Measurements from ENCODE around the gene STK10.

The STK10 gene

DNA sequence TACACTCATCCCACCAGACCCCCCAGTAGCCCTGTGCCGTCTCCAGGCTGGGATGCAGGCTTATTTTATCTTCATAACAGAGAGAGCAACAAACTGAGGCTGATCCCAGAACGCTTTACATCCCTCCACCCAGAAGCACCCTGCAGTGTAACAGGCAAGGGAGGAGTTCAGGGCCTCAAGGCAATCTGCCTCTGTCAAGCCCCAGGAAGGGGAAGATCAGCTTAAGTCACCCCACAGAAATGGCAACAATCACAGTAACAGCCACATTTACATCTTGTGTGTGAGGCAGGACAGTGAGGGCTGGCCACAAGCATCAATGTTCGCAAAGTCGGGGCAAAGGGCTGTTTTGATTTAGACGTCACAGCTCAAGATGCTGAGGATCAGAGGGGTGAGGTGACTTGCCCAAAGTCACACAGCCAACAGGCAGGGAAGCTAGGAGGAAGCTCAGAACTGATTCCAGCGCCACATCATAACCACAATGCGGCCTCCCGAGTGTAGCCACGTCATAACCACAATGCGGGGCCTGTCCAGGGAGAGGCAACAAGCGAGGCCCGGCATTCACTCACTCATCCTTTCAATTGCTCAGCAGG is 14.4 kb downstream of the STK10 start:
- no peaks in the 10 kb centered on the region for H3K36me3 ChIP-seq (ENCODE audit: control insufficient read depth in 1 of 2, insufficient read depth in 2 of 2, low read length in 2 of 2)
- no peaks in the 10 kb centered on the region for H3K27me3 ChIP-seq (ENCODE audit: low read depth, low read length)
- no peak overlapping the region for H3K4me3 ChIP-seq (ENCODE audit: low read depth in 1 of 2, low read length in 2 of 2)
- peaks cover 0 to under 1% of the 10 kb centered on the region in 2 donors for H3K4me1 ChIP-seq (ENCODE audit: control insufficient read depth in 1 of 2, insufficient read depth in 2 of 2, low read length in 2 of 2)
- no peaks in the 10 kb centered on the region for H3K9me3 ChIP-seq (ENCODE audit: control insufficient read depth in 1 of 2, low read length in 2 of 2)
- no peak overlapping the region for H3K27ac ChIP-seq (ENCODE audit: low read length)

DNA sequence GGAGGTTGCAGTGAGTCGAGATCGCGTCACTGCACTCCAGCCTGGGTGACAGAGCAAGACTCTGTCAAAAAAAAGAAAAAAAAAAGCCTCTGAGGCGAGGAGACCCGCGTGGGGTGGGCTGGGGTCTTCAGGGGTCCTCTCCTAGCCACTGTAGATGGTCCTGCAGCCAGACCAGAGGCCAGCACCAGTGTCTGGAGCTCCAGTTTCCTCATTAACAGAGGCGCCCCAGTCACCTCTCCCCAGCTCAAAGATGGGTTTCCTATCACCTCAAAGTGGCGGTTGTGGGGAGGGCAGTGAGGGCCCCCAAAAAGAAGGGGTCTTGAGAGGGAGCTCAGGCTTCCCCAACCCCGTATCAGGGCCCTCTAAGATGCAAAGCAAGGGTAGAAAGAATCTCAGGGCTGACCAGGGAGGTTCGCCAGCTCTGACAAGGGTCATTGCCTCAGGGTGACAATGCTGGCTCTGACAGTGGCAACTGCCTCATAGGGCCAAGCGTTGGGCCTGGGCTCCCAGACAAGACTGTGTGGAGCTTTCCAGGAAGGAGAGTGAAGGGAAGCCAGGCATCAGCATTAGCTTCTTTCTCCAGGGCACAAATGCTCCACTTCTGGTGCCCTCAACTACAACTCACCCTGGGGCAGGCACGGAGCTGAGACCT is 15.0 kb downstream of the STK10 start:
- Histone ChIP-seq H3K27ac (ENCODE audit: low read length) (no peak overlapping the region), H3K4me3 (ENCODE audit: low read depth in 1 of 2, low read length in 2 of 2) (no peak overlapping the region), H3K4me1 (ENCODE audit: control insufficient read depth in 1 of 2, insufficient read depth in 2 of 2, low read length in 2 of 2) (peaks cover 0 to 4% of the 10 kb centered on the region in 2 donors), H3K9me3 (ENCODE audit: control insufficient read depth in 1 of 2, low read length in 2 of 2) (no peaks in the 10 kb centered on the region), H3K36me3 (ENCODE audit: control insufficient read depth in 1 of 2, insufficient read depth in 2 of 2, low read length in 2 of 2) (no peaks in the 10 kb centered on the region), H3K27me3 (ENCODE audit: low read depth, low read length) (no peaks in the 10 kb centered on the region)

DNA sequence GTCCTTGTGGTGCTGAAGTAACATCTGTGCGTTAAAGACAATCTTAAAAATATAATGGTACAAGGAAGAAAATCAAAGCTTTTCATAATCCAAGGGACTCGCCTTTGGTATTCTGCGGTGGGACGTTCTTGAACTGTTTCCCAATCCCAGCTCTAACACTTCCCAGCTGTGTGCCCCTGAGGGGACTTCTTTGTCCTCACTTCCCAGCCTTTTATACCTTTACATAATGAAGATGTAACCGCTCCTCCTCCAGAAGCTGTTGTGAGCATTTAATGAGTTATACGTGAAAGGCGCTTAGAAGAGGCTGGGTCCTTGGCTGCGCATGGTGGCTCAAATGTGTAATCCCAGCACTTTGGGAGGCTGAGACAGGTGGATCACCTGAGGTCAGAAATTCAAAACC is 16.9 kb downstream of the STK10 start:
- Histone ChIP-seq H3K4me1 (ENCODE audit: control insufficient read depth in 1 of 2, insufficient read depth in 2 of 2, low read length in 2 of 2) (peaks cover 0 to 4% of the 10 kb centered on the region in 2 donors), H3K4me3 (ENCODE audit: low read depth in 1 of 2, low read length in 2 of 2) (no peak overlapping the region), H3K9me3 (ENCODE audit: control insufficient read depth in 1 of 2, low read length in 2 of 2) (no peaks in the 10 kb centered on the region), H3K27me3 (ENCODE audit: low read depth, low read length) (no peaks in the 10 kb centered on the region), H3K27ac (ENCODE audit: low read length) (no peak overlapping the region), H3K36me3 (ENCODE audit: control insufficient read depth in 1 of 2, insufficient read depth in 2 of 2, low read length in 2 of 2) (no peaks in the 10 kb centered on the region)

DNA sequence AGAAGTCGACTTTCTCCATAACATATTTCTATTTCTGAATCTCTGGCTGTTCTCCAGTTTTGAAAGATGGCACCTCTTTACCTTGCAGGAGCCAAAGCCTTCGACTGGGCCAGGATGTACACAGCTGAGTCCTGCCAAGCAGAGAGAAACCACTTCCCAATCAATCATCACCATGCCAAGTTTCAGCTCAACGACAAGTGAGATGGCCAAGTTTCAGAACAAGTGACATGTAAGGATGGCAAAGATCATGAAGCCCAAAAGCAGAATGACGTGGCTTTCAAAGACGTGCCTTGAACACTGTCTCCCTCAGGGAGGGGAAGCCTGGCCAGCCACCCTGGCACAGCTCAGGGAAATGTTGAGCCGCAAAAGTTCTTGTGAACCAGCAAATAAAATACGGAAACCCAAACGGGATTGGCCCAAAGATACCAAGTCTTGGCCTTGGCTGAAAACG is 17.7 kb downstream of the STK10 start:
- Histone ChIP-seq H3K4me3 (ENCODE audit: low read depth in 1 of 2, low read length in 2 of 2) (no peak overlapping the region), H3K27ac (ENCODE audit: low read length) (no peak overlapping the region), H3K27me3 (ENCODE audit: low read depth, low read length) (no peaks in the 10 kb centered on the region), H3K36me3 (ENCODE audit: control insufficient read depth in 1 of 2, insufficient read depth in 2 of 2, low read length in 2 of 2) (no peaks in the 10 kb centered on the region), H3K9me3 (ENCODE audit: control insufficient read depth in 1 of 2, low read length in 2 of 2) (no peaks in the 10 kb centered on the region), H3K4me1 (ENCODE audit: control insufficient read depth in 1 of 2, insufficient read depth in 2 of 2, low read length in 2 of 2) (peaks cover 0 to 4% of the 10 kb centered on the region in 2 donors)

DNA sequence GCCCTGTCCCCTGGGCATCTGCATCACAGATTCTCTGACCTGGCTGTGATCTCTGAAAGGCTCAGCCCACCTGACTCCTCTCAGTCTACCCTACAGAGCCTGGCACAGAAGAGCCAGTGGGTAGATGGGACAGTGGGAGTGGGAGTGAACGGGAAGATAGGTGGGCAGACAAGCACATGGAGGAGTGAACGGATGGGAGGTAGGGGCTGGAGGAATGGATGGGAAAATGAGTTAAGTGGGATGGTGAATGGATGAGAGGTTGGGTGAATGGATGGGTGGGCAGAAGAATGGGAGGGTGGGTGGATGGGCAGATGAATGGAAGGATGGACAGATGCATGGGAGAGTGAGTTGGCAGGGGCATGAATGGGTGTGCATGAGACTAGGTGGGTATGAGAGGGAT is 18.8 kb downstream of the STK10 start:
- H3K36me3 ChIP-seq (ENCODE audit: control insufficient read depth in 1 of 2, insufficient read depth in 2 of 2, low read length in 2 of 2): no peaks in the 10 kb centered on the region
- no peak overlapping the region for H3K27ac ChIP-seq (ENCODE audit: low read length)
- peaks cover 0 to 4% of the 10 kb centered on the region in 2 donors for H3K4me1 ChIP-seq (ENCODE audit: control insufficient read depth in 1 of 2, insufficient read depth in 2 of 2, low read length in 2 of 2)
- no peak overlapping the region for H3K4me3 ChIP-seq (ENCODE audit: low read depth in 1 of 2, low read length in 2 of 2)
- no peaks in the 10 kb centered on the region for H3K27me3 ChIP-seq (ENCODE audit: low read depth, low read length)
- no peaks in the 10 kb centered on the region for H3K9me3 ChIP-seq (ENCODE audit: control insufficient read depth in 1 of 2, low read length in 2 of 2)

DNA sequence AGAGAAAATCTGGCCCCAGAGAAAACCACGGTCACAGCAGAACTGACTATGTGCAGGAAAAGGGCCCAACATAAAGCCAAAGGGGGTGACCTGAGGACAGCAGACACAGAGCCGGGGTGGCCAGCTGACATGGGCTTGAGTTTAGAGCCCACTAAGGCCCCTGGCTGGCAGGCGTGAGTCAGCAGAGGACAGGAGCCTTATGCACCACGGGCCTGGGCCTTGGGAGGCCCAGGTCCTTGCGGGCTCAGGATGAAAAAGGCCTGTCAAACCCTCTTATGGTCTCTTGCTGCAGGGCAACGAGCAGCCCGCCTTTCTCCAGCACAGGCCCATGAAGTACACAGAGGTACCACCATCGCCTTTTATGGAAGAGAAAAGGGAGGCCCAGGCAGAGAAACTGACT is 19.7 kb downstream of the STK10 start:
- no peak overlapping the region for H3K27ac ChIP-seq (ENCODE audit: low read length)
- no peaks in the 10 kb centered on the region for H3K27me3 ChIP-seq (ENCODE audit: low read depth, low read length)
- H3K4me1 ChIP-seq (ENCODE audit: control insufficient read depth in 1 of 2, insufficient read depth in 2 of 2, low read length in 2 of 2): peaks cover 0 to 4% of the 10 kb centered on the region in 2 donors
- no peaks in the 10 kb centered on the region for H3K9me3 ChIP-seq (ENCODE audit: control insufficient read depth in 1 of 2, low read length in 2 of 2)
- H3K4me3 ChIP-seq (ENCODE audit: low read depth in 1 of 2, low read length in 2 of 2): no peak overlapping the region
- no peaks in the 10 kb centered on the region for H3K36me3 ChIP-seq (ENCODE audit: control insufficient read depth in 1 of 2, insufficient read depth in 2 of 2, low read length in 2 of 2)

DNA sequence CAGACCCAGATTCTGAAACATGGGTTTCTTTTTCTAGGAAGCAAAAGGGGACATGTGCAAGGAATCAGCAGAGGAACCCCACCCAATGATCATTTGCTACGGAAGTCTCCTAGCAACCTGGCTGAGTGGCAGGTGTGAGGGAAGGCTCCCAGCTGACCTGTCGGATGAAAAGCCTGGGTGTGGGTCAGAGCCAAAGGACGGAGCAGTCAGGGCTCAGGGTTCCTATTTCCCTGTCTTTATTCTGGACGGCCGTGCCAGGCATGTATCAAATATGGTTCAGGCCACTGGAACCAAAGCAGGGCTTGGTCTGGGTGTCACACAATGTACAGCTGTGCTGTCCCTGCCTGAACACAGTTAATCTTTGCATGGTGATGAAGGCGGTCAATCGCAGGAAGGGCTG is 20.1 kb downstream of the STK10 start:
- Histone ChIP-seq H3K4me3 (ENCODE audit: low read depth in 1 of 2, low read length in 2 of 2) (peak overlapping the region in 1 of 2 donors; percentile 1), H3K4me1 (ENCODE audit: control insufficient read depth in 1 of 2, insufficient read depth in 2 of 2, low read length in 2 of 2) (peaks cover 0 to 4% of the 10 kb centered on the region in 2 donors), H3K27me3 (ENCODE audit: low read depth, low read length) (no peaks in the 10 kb centered on the region), H3K9me3 (ENCODE audit: control insufficient read depth in 1 of 2, low read length in 2 of 2) (no peaks in the 10 kb centered on the region), H3K27ac (ENCODE audit: low read length) (no peak overlapping the region), H3K36me3 (ENCODE audit: control insufficient read depth in 1 of 2, insufficient read depth in 2 of 2, low read length in 2 of 2) (no peaks in the 10 kb centered on the region)

DNA sequence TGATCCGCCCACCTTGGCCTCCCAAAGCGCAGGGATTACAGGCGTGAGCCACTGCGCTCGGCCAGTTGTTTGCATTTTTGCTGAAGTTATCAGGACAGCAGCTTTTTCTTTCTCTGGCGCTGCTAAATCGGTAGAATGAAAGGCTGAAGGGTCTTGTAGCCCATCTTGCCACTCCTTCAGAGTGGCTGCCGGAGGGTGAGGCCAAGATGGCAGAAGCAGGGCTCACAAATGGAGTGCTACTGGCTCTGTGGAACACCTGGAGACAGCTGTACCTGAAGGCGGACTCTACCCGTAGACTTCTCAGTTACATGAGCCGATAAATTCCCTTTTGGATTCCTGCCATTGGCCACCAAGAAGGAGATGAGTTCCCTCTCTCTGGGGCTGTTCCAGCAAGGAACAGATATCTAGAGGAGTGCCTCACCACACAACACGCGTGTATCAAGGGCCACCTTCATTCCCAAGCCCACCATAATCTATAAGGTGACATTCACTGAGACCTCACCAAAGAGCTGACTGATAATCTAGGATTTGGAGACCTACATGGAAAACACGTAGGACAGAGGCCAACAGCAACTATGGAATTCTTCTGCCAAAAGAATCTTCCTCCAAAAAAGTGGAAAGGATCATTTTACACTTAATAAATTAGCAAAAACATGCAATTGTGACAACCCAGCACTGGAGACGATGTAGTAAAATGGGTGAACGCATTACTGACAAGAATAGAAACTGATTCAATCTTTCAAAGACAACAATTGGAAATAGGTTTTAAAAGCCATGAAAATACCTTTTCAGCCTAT is 21.8 kb downstream of the STK10 start:
- Histone ChIP-seq H3K27me3 (ENCODE audit: low read depth, low read length) (no peaks in the 10 kb centered on the region), H3K9me3 (ENCODE audit: control insufficient read depth in 1 of 2, low read length in 2 of 2) (no peaks in the 10 kb centered on the region), H3K4me1 (ENCODE audit: control insufficient read depth in 1 of 2, insufficient read depth in 2 of 2, low read length in 2 of 2) (peaks cover 0 to 4% of the 10 kb centered on the region in 2 donors), H3K27ac (ENCODE audit: low read length) (no peak overlapping the region), H3K4me3 (ENCODE audit: low read depth in 1 of 2, low read length in 2 of 2) (no peak overlapping the region), H3K36me3 (ENCODE audit: control insufficient read depth in 1 of 2, insufficient read depth in 2 of 2, low read length in 2 of 2) (no peaks in the 10 kb centered on the region)

DNA sequence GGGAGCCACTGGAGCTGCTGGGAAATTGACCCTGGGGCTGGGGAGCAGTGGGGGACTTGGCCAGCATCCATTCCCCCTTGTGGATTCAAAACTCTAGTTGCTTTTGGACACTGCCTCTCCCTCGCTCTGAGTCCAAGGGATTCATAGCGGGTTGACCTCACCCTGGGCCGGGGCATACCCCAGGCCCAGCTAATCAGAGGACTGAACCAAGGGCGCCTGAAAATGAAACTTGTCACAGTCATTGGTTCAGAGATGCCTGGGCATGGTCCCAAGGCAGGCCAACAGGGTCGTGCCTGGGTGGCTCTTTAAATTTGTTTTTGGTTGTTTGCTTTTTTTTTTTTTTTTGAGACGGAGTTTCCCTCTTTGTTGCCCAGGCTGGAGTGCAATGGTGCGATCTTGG is 22.6 kb downstream of the STK10 start:
- Histone ChIP-seq H3K4me1 (ENCODE audit: control insufficient read depth in 1 of 2, insufficient read depth in 2 of 2, low read length in 2 of 2) (peaks cover 0 to 7% of the 10 kb centered on the region in 2 donors), H3K27me3 (ENCODE audit: low read depth, low read length) (no peaks in the 10 kb centered on the region), H3K4me3 (ENCODE audit: low read depth in 1 of 2, low read length in 2 of 2) (no peak overlapping the region), H3K27ac (ENCODE audit: low read length) (no peak overlapping the region), H3K36me3 (ENCODE audit: control insufficient read depth in 1 of 2, insufficient read depth in 2 of 2, low read length in 2 of 2) (no peaks in the 10 kb centered on the region), H3K9me3 (ENCODE audit: control insufficient read depth in 1 of 2, low read length in 2 of 2) (no peaks in the 10 kb centered on the region)

DNA sequence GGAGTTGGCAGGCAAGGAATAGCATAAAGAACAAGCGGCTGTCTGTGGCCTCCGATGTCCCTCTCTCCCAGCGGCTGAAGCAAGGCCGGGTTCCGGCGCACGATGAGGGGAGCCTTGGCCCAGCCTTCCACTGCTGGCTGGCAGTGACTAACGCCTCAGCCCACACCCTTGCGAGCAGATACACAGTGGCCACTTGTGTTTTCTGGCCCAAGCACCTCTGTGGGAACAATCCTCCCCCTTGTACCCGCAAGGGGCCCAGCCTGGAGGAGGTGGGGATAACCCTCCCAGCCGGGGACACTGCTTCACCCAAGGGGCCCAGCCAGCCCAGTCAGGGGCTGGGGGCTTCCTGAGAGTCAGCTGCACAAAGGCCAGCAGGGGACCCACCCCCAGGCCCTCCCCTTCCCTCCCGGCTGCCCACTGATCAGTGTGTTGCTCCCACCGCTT is 23.2 kb downstream of the STK10 start:
- Histone ChIP-seq H3K27ac (ENCODE audit: low read length) (no peak overlapping the region), H3K4me3 (ENCODE audit: low read depth in 1 of 2, low read length in 2 of 2) (no peak overlapping the region), H3K27me3 (ENCODE audit: low read depth, low read length) (no peaks in the 10 kb centered on the region), H3K4me1 (ENCODE audit: control insufficient read depth in 1 of 2, insufficient read depth in 2 of 2, low read length in 2 of 2) (peaks cover 0 to 7% of the 10 kb centered on the region in 2 donors), H3K9me3 (ENCODE audit: control insufficient read depth in 1 of 2, low read length in 2 of 2) (no peaks in the 10 kb centered on the region), H3K36me3 (ENCODE audit: control insufficient read depth in 1 of 2, insufficient read depth in 2 of 2, low read length in 2 of 2) (no peaks in the 10 kb centered on the region)

DNA sequence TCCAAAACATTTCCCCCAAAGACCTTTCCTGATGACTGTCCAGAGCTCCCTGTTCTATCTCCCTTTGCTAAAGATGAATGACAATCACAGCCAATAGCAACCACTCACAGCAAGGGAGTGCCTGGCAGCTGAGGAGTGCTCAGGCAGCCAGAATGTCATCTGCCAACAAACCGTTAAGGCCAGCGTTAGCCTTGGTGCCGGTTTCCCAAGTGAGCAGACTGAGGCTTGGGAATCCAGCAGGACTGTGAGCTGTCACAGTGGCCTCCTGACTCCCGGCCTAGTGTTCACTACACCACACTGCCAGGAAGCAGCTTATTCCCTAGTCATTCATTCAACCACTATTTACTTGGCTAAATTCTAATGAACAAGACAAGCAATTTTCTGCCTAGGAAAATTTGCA is 24.7 kb downstream of the STK10 start:
- Histone ChIP-seq H3K27ac (ENCODE audit: low read length) (no peak overlapping the region), H3K9me3 (ENCODE audit: control insufficient read depth in 1 of 2, low read length in 2 of 2) (no peaks in the 10 kb centered on the region), H3K4me1 (ENCODE audit: control insufficient read depth in 1 of 2, insufficient read depth in 2 of 2, low read length in 2 of 2) (peaks cover 0 to 5% of the 10 kb centered on the region in 2 donors), H3K4me3 (ENCODE audit: low read depth in 1 of 2, low read length in 2 of 2) (no peak overlapping the region), H3K36me3 (ENCODE audit: control insufficient read depth in 1 of 2, insufficient read depth in 2 of 2, low read length in 2 of 2) (no peaks in the 10 kb centered on the region), H3K27me3 (ENCODE audit: low read depth, low read length) (no peaks in the 10 kb centered on the region)

Data from muscle layer of duodenum (tissue), 2 donors.